WERI-Rb-1 (cell line): ENCODE results near the gene RNPEPL1.

Source experiments
- DNase-seq: peaks from one replicate; pipeline ENCODE4 v3.0.0-alpha.2; 2020
- H3K27ac ChIP-seq: fragments of 250-450 bp; sonication (Bioruptor Pico); 2 replicates; pipeline ENCODE4 v1.5.1; 2020; ENCODE audit warnings: mild to moderate bottlenecking, moderate library complexity
- H3K27me3 ChIP-seq: fragments of 250-450 bp; sonication (Bioruptor Pico); 2 replicates; pipeline ENCODE4 v1.5.1; 2021; ENCODE audit warnings: mild to moderate bottlenecking, low read depth, moderate library complexity; ENCODE audit not compliant: insufficient read depth, severe bottlenecking
- H3K36me3 ChIP-seq: fragments of 250-450 bp; sonication (Bioruptor Pico); 2 replicates; pipeline ENCODE4 v1.5.1; 2020; ENCODE audit warnings: mild to moderate bottlenecking, moderate library complexity
- H3K4me3 ChIP-seq: 2 replicates; pipeline ENCODE4 v1.5.1; 2011; ENCODE audit warnings: low read depth, mild to moderate bottlenecking, control low read depth, low read length
- H3K9me3 ChIP-seq: fragments of 250-450 bp; sonication (Bioruptor Pico); 2 replicates; pipeline ENCODE4 v1.5.1; 2021; ENCODE audit warnings: mild to moderate bottlenecking, moderate library complexity; ENCODE audit not compliant: severe bottlenecking
- CTCF ChIP-seq: IDR thresholded peaks from 2 replicates; pipeline ENCODE4 v1.5.1; 2011; ENCODE audit warnings: low read depth, mild to moderate bottlenecking, control low read depth, inconsistent platforms, low read length

The RNPEPL1 gene

GRCh38 chr2:240578110-240578450 lies 9.8 kb downstream of the RNPEPL1 start:
- H3K36me3 ChIP-seq: peaks cover 24% of the 10 kb centered on the region
- no peak for TF ChIP-seq CTCF
- H3K4me3 ChIP-seq: no peak overlapping the region
- no peak for DNase-seq
- no peak overlapping the region for H3K27ac ChIP-seq
- H3K9me3 ChIP-seq: no peaks in the 10 kb centered on the region
- H3K27me3 ChIP-seq: no peaks in the 10 kb centered on the region

DNA sequence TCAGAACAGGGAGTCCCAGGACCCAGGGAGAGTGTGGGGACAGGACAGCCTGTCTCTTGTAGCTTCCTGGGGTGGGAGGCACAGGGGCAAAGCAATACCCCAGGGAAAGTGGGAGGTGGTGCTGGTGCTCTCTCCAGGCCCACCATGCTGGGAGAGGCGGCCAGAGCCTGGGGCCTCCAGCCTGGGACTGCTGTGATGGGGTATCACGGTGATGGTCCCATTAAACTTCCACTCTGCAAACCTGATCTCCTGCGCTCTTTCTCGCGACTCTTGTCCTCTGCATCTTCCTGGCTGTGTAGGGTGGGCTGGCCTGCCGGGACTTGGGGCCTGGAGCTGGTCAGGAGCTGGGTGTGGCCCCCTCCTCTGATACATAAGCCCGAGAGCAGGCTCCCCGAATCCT lies 10.2 kb downstream of the RNPEPL1 start:
- H3K4me3 ChIP-seq: no peak overlapping the region
- H3K27ac ChIP-seq: no peak overlapping the region
- no peaks in the 10 kb centered on the region for H3K27me3 ChIP-seq
- DNase-seq: no peak
- TF ChIP-seq CTCF: no peak
- H3K9me3 ChIP-seq: no peaks in the 10 kb centered on the region
- H3K36me3 ChIP-seq: peaks cover 24% of the 10 kb centered on the region

DNA sequence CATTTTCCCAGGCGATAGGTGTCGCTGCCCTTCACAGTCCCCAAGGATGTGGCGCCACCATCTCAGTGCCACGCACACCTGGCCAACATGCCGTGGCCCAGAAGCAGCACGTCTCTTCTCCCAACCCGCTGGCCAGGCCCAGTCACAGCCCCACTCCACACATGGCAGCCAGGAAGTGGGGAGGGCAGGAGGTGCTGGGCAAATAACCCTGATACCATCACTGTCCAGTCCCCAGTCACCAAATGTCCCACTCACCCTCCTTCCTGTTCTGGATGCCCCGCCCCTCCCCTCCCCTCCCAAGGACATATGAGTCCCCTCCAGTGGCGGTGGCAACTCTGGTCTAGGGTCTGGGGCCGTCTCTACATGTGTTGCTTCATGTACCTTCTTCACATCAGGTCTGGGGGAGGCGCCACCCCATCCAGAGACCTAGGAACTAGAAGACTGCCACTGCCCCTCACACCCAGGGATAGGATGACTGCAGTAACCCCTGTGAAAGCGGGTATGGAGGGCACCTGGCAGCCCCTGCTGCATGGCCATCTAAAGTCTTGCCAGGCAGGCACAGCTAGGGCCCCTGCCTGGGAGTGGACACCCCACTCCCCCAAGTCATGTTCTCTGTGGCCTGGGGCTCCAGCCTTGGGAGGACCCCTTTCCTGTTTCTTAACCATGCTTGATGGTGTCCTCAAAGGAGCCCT lies 10.9 kb downstream of the RNPEPL1 start:
- TF ChIP-seq CTCF: no peak
- no peaks in the 10 kb centered on the region for H3K9me3 ChIP-seq
- no peak for DNase-seq
- H3K27me3 ChIP-seq: no peaks in the 10 kb centered on the region
- H3K36me3 ChIP-seq: peaks cover 24% of the 10 kb centered on the region
- H3K4me3 ChIP-seq: no peak overlapping the region
- no peak overlapping the region for H3K27ac ChIP-seq

GRCh38 chr2:240579771-240580614 lies 11.7 kb downstream of the RNPEPL1 start:
- no peak overlapping the region for H3K4me3 ChIP-seq
- TF ChIP-seq CTCF: peak; percentile 71
- H3K36me3 ChIP-seq: peaks cover 24% of the 10 kb centered on the region
- DNase-seq: peak; percentile 53
- no peak overlapping the region for H3K27ac ChIP-seq
- H3K27me3 ChIP-seq: no peaks in the 10 kb centered on the region
- H3K9me3 ChIP-seq: no peaks in the 10 kb centered on the region

DNA sequence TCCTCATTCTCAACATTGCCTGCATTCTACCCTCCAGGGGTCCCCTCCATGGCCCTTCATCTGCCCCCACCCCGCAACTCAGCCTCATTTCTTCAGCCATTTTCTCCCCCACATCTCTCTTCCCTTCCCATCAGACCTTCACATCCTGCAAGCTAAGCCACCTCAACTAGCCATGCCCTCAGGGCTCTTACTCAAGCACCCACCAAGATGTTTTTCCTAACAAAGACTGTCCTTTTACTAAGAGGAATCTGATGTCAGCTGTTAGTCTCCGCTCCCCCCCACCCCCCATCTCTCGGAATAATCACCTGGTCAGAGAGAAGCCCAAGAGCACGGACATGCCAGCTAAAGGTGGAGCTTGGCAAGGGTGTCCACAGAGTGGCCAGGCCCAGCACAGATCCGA lies 13.5 kb downstream of the RNPEPL1 start:
- Histone ChIP-seq H3K27me3 (no peaks in the 10 kb centered on the region), H3K36me3 (peaks cover 23% of the 10 kb centered on the region), H3K9me3 (no peaks in the 10 kb centered on the region), H3K27ac (no peak overlapping the region), H3K4me3 (no peak overlapping the region)
- DNase-seq: no peak
- no peak for TF ChIP-seq CTCF

GRCh38 chr2:240582781-240583180 lies 14.5 kb downstream of the RNPEPL1 start:
- no peak for TF ChIP-seq CTCF
- Histone ChIP-seq H3K27me3 (no peaks in the 10 kb centered on the region), H3K36me3 (peaks cover 14% of the 10 kb centered on the region), H3K4me3 (no peak overlapping the region), H3K27ac (no peak overlapping the region), H3K9me3 (no peaks in the 10 kb centered on the region)
- no peak for DNase-seq
